ENCODE data around the gene ACTL10. TPM values are rescaled to one million over a fixed set of nuclear protein-coding genes. Genes with fewer than 3 reads are reported as not detected.

Gene ACTL10
- total and polyA plus RNA-seq, 2 of the 13 experiments (the other 11 are each of a cell fraction or from before 2014, with no cell fraction given), result not detected

DNA sequence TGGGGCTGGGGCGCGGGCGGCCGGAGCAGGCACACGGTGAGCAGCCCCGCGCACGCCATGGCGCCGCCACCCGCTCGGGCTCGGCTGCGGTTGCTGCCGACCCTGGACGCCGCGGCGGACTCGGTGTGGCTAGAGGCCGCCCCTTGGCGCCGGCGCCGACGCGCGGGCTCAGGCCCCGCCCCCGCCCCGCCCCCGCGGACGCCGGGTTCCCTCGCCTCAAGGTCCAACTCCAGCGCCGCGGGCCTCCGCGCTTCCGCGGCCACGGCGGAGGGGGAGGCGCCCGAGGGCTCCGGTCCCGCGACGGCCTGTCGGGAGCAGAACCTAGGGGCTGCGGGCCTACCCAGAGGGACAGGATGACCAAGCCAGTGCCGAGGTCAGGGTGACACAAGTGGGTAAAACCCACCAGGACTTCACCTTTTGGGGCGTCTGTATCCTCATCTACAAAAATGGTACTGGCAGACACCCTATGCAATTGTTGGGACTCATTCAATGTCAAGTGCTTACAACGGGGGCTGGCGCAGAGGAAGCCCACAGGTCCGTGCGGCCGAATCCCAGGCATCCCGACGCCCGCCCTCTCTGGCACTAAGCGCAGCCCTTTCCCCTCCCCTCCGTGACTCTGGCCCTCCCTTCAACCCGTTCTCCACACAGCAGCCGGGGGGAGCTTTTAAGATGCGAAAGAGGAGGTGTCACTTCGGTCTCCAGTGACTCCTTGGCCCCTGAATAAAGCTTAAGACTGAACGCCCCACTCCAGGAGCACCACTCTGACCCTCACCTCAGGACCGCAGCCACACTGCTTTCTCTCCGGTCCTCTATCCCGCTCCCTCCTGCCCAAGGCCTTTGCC, 7.8 kb downstream of the ACTL10 start, which contains the start of gene NECAB3 (continued):
- TF ChIP-seq, protein P1, sequence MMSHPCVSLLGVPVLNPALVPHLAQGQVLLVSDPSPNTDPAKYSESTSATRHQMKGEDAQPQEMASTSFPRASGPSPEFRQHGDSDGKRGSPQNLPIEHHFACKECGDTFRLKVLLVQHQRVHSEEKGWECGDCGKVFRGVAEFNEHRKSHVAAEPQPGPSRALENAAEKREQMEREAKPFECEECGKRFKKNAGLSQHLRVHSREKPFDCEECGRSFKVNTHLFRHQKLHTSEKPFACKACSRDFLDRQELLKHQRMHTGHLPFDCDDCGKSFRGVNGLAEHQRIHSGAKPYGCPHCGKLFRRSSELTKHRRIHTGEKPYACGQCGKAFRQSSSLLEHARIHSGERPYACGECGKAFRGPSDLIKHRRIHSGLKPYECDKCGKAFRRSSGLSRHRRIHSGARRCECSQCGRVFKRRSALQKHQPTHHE (CRISPR knock-in tag; IDR thresholded peaks at IDR 0.05; ENCODE audit: borderline replicate concordance), result no peak; the same call in 1 of the 2 replicates
- TF ChIP-seq AHR (CRISPR knock-in tag; IDR thresholded peaks at IDR 0.05) (no peak), ZEB1 (IDR thresholded peaks at IDR 0.05; ENCODE audit: insufficient replicate concordance, low read depth) (no peak), WIZ (CRISPR knock-in tag; IDR thresholded peaks at IDR 0.05) (peak; percentile 68; the same call in 1 of the 2 replicates), HMG20A (CRISPR knock-in tag; IDR thresholded peaks at IDR 0.05; ENCODE audit: borderline replicate concordance) (no peak), MTA1 (CRISPR knock-in tag; IDR thresholded peaks at IDR 0.05; ENCODE audit: borderline replicate concordance) (peak; percentile 92), ZNF441 (CRISPR knock-in tag; IDR thresholded peaks at IDR 0.05; ENCODE audit: borderline replicate concordance) (peak; percentile 91), GABPB1 (CRISPR knock-in tag; IDR thresholded peaks at IDR 0.05) (peak; percentile 87), GFI1 (CRISPR knock-in tag; IDR thresholded peaks at IDR 0.05; ENCODE audit: borderline replicate concordance) (peak; percentile 67), ZNF589 (CRISPR knock-in tag; conservative IDR thresholded peaks at IDR 0.05) (no peak; the same call in 1 of the 2 replicates), MTA3 (CRISPR knock-in tag; IDR thresholded peaks at IDR 0.05) (no peak), MBNL3 (CRISPR knock-in tag; conservative IDR thresholded peaks at IDR 0.05) (no peak), ZNF253 (CRISPR knock-in tag; IDR thresholded peaks at IDR 0.05; ENCODE audit: borderline replicate concordance) (no peak; the same call in 1 of the 2 replicates), ZNF660 (CRISPR knock-in tag; IDR thresholded peaks at IDR 0.05; ENCODE audit: borderline replicate concordance, low read depth) (no peak), MTF2 (CRISPR knock-in tag; IDR thresholded peaks at IDR 0.05; ENCODE audit: borderline replicate concordance) (no peak), ZMYM2 (CRISPR knock-in tag; IDR thresholded peaks at IDR 0.05) (peak; percentile 73; the same call in 1 of the 2 replicates), ZNF124 (CRISPR knock-in tag; IDR thresholded peaks at IDR 0.05) (no peak), PHF8 (CRISPR knock-in tag; IDR thresholded peaks at IDR 0.05) (peak; percentile 85)
- TF ChIP-seq, protein P2, sequence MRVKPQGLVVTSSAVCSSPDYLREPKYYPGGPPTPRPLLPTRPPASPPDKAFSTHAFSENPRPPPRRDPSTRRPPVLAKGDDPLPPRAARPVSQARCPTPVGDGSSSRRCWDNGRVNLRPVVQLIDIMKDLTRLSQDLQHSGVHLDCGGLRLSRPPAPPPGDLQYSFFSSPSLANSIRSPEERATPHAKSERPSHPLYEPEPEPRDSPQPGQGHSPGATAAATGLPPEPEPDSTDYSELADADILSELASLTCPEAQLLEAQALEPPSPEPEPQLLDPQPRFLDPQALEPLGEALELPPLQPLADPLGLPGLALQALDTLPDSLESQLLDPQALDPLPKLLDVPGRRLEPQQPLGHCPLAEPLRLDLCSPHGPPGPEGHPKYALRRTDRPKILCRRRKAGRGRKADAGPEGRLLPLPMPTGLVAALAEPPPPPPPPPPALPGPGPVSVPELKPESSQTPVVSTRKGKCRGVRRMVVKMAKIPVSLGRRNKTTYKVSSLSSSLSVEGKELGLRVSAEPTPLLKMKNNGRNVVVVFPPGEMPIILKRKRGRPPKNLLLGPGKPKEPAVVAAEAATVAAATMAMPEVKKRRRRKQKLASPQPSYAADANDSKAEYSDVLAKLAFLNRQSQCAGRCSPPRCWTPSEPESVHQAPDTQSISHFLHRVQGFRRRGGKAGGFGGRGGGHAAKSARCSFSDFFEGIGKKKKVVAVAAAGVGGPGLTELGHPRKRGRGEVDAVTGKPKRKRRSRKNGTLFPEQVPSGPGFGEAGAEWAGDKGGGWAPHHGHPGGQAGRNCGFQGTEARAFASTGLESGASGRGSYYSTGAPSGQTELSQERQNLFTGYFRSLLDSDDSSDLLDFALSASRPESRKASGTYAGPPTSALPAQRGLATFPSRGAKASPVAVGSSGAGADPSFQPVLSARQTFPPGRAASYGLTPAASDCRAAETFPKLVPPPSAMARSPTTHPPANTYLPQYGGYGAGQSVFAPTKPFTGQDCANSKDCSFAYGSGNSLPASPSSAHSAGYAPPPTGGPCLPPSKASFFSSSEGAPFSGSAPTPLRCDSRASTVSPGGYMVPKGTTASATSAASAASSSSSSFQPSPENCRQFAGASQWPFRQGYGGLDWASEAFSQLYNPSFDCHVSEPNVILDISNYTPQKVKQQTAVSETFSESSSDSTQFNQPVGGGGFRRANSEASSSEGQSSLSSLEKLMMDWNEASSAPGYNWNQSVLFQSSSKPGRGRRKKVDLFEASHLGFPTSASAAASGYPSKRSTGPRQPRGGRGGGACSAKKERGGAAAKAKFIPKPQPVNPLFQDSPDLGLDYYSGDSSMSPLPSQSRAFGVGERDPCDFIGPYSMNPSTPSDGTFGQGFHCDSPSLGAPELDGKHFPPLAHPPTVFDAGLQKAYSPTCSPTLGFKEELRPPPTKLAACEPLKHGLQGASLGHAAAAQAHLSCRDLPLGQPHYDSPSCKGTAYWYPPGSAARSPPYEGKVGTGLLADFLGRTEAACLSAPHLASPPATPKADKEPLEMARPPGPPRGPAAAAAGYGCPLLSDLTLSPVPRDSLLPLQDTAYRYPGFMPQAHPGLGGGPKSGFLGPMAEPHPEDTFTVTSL (CRISPR knock-in tag; IDR thresholded peaks at IDR 0.05; ENCODE audit: borderline replicate concordance), result peak; percentile 82; the same call in 1 of the 2 replicates
- TF ChIP-seq, protein P3, sequence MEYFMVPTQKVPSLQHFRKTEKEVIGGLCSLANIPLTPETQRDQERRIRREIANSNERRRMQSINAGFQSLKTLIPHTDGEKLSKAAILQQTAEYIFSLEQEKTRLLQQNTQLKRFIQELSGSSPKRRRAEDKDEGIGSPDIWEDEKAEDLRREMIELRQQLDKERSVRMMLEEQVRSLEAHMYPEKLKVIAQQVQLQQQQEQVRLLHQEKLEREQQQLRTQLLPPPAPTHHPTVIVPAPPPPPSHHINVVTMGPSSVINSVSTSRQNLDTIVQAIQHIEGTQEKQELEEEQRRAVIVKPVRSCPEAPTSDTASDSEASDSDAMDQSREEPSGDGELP (IDR thresholded peaks at IDR 0.05; ENCODE audit: borderline replicate concordance, low read depth), result no peak
- TF ChIP-seq, protein P4, sequence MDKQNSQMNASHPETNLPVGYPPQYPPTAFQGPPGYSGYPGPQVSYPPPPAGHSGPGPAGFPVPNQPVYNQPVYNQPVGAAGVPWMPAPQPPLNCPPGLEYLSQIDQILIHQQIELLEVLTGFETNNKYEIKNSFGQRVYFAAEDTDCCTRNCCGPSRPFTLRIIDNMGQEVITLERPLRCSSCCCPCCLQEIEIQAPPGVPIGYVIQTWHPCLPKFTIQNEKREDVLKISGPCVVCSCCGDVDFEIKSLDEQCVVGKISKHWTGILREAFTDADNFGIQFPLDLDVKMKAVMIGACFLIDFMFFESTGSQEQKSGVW (CRISPR knock-in tag; IDR thresholded peaks at IDR 0.05; ENCODE audit: borderline replicate concordance), result peak; percentile 55; the same call in 1 of the 2 replicates
